ENCODE results near the gene CST5.
"Not testable (repeated sequence)": the region's sequence is repeated elsewhere in the genome, so short reads cannot be mapped to it uniquely, and the experiment has no call there.

DNA sequence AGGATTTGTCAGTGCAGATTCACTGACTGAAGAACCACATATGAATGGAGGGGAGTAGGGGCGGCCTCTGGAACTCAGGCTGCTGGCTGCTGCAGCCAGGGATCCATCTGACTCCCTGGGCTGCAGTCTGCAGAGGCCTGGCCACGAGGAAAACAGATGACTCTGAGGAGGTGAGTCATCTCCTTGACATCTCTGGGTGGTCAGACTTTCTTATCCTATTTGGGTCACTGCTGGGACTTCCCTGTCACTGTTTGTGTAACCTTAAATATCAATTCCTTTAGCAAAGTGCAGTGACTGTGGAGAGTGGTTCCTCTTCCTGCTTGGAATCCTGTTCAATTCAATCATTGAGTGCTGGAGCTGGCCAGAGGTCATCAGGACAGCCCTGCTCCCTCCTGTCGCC, 47.6 kb downstream of the CST5 start:
- TF ChIP-seq, protein P1, sequence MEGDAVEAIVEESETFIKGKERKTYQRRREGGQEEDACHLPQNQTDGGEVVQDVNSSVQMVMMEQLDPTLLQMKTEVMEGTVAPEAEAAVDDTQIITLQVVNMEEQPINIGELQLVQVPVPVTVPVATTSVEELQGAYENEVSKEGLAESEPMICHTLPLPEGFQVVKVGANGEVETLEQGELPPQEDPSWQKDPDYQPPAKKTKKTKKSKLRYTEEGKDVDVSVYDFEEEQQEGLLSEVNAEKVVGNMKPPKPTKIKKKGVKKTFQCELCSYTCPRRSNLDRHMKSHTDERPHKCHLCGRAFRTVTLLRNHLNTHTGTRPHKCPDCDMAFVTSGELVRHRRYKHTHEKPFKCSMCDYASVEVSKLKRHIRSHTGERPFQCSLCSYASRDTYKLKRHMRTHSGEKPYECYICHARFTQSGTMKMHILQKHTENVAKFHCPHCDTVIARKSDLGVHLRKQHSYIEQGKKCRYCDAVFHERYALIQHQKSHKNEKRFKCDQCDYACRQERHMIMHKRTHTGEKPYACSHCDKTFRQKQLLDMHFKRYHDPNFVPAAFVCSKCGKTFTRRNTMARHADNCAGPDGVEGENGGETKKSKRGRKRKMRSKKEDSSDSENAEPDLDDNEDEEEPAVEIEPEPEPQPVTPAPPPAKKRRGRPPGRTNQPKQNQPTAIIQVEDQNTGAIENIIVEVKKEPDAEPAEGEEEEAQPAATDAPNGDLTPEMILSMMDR (IDR thresholded peaks at IDR 0.05), result not testable (repeated sequence)
- not testable (repeated sequence) for TF ChIP-seq ZFX (IDR thresholded peaks at IDR 0.05; ENCODE audit: borderline replicate concordance)

Data from 22Rv1 (cell line).